ENCODE data around the gene MYRIP.

The MYRIP gene

GRCh38 chr3:39981547-39982184 is 172.3 kb downstream of the MYRIP start:
- DNase-seq (ENCODE audit: extremely low read depth, low read depth) = no peak
- no peak overlapping the region for H3K4me3 ChIP-seq (replicated peaks; ENCODE audit: low read depth, low read length)
- TF ChIP-seq, protein P1, sequence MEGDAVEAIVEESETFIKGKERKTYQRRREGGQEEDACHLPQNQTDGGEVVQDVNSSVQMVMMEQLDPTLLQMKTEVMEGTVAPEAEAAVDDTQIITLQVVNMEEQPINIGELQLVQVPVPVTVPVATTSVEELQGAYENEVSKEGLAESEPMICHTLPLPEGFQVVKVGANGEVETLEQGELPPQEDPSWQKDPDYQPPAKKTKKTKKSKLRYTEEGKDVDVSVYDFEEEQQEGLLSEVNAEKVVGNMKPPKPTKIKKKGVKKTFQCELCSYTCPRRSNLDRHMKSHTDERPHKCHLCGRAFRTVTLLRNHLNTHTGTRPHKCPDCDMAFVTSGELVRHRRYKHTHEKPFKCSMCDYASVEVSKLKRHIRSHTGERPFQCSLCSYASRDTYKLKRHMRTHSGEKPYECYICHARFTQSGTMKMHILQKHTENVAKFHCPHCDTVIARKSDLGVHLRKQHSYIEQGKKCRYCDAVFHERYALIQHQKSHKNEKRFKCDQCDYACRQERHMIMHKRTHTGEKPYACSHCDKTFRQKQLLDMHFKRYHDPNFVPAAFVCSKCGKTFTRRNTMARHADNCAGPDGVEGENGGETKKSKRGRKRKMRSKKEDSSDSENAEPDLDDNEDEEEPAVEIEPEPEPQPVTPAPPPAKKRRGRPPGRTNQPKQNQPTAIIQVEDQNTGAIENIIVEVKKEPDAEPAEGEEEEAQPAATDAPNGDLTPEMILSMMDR (IDR thresholded peaks at IDR 0.05; ENCODE audit: low read depth, low read length, missing control alignments) = no peak

- H3K4me3 ChIP-seq (replicated peaks; ENCODE audit: low read depth, low read length) = no peak overlapping the region
- DNase-seq (ENCODE audit: extremely low read depth, low read depth) = no peak
- TF ChIP-seq, protein P1 (IDR thresholded peaks at IDR 0.05; ENCODE audit: low read depth, low read length, missing control alignments) = no peak
These were observed 173.4 kb downstream of the MYRIP start for GRCh38 chr3:39982665-39983357.

DNA sequence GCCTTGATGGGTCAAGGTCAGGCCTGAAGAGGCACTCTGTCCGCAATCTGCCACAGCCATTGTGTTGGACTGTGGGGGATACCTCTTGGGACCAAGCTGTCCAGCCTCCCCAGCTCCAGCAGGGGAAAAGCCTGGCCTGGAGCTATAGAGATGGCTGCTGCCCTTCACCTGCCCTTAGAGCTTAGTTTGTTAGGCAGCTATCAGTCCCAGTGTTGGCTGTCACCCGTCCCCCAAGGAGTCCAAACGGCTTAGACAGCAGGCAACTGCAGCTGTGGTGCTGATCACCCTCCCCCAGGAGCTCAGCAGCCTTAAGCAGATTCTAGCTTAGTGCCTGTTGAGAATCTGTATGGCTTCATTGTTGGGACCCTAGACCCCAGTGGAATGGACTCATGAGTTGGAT is 180.3 kb downstream of the MYRIP start:
- no peak for DNase-seq (ENCODE audit: extremely low read depth, low read depth)
- TF ChIP-seq, protein P1 (IDR thresholded peaks at IDR 0.05; ENCODE audit: low read depth, low read length, missing control alignments) = no peak
- H3K4me3 ChIP-seq (replicated peaks; ENCODE audit: low read depth, low read length) = no peak overlapping the region

DNA sequence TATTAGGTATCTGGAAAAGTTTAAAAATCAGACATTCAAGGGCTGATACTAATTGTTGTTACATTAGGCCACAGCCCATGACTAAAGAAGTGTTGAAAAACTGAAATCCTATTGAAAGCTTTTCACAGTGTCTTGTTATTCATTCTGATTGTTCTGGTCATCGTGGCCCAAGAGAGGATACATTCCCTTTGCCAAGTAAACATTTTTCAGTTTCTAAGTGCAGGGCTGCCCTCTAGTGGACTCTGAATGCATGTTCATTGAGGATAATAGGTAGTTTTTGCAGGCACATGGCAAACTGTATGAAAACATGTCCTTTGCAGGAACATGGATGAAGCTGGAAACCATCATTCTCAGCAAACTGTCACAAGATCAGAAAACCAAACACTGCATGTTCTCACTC is 181.1 kb downstream of the MYRIP start:
- no peak overlapping the region for H3K4me3 ChIP-seq (replicated peaks; ENCODE audit: low read depth, low read length)
- TF ChIP-seq, protein P1 (IDR thresholded peaks at IDR 0.05; ENCODE audit: low read depth, low read length, missing control alignments) = peak; percentile 52
- peak; percentile 35 for DNase-seq (ENCODE audit: extremely low read depth, low read depth)

DNA sequence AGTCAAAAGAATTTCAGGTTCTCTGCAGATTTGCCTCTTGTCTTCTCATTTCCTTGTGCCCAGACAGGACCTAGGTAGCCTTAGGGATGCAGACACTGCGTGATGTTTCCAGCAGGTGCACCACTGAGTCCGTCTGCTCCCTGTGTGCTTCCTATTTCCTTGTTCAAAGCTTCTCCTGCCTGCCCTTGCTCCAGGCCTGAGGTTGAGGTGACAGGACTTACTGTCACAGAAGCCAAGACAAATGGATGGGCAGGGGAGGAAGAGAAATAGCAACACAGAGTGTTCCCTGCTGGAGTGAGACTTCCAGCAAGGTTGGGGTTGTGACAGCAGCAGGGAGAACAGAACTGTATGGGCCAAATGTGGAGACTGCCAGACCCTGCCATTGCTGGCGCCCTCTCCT is 199.4 kb downstream of the MYRIP start:
- no peak overlapping the region for H3K4me3 ChIP-seq (replicated peaks; ENCODE audit: low read depth, low read length)
- TF ChIP-seq, protein P1 (IDR thresholded peaks at IDR 0.05; ENCODE audit: low read depth, low read length, missing control alignments) = no peak
- no peak for DNase-seq (ENCODE audit: extremely low read depth, low read depth)

- H3K4me3 ChIP-seq (replicated peaks; ENCODE audit: low read depth, low read length) = no peak overlapping the region
- TF ChIP-seq, protein P1 (IDR thresholded peaks at IDR 0.05; ENCODE audit: low read depth, low read length, missing control alignments) = no peak
- no peak for DNase-seq (ENCODE audit: extremely low read depth, low read depth)
These were observed 200.6 kb downstream of the MYRIP start for GRCh38 chr3:40009991-40010390.
